GM12892 (cell line): Measurements from ENCODE around the gene CAMTA1.

ENCODE experiments used
- POLR2A ChIP-seq: IDR thresholded peaks from 2 replicates; pipeline ENCODE4 v1.6.1; 2011; ENCODE audit warnings: low read depth, low read length, control low read depth
- POLR2AphosphoS5 ChIP-seq: IDR thresholded peaks from 2 replicates; pipeline ENCODE4 v1.6.1; 2011; ENCODE audit warnings: low read depth, low read length, control low read depth
- TAF1 ChIP-seq: IDR thresholded peaks from 2 replicates; pipeline ENCODE4 v1.6.1; 2011; ENCODE audit warnings: low read depth, mild to moderate bottlenecking, control low read depth, low read length, borderline replicate concordance

DNA sequence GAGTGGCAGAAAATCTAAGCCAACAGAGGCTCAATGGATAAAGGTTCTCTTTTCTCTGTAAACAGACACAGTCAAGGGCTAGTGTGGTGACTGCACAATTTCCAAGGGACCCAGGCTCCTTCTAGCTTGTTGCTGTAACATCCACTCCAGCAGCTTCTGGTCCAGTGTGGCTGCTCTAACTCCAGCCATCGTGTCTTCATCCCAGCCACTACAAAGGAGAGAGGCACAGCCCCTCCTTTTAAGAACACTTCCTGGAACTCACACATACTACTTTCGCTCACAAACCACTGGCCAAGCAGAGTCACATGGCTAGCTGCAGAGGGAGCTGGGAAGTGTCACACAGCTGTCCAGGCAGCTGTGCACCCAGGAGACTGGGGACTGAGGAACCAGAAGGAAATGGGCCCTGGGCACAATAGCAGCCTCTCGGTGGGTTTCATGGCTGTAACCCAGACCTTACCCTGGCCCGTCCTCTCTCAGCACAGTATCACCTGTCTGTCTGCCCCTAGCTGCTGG, 797.3 kb downstream of the CAMTA1 start:
- no peak for TF ChIP-seq POLR2A
- TF ChIP-seq POLR2AphosphoS5, result no peak
- no peak for TF ChIP-seq TAF1
